HL-60 (cell line): ENCODE measurements around the gene NLGN1.

Experiments
- GABPA ChIP-seq: IDR thresholded peaks from 2 replicates; pipeline ENCODE4 v1.6.1; 2012; ENCODE audit warnings: low read depth
- POLR2AphosphoS5 ChIP-seq: IDR thresholded peaks from 2 replicates; pipeline ENCODE4 v1.6.1; 2012; ENCODE audit warnings: low read depth
- SPI1 ChIP-seq: IDR thresholded peaks from 2 replicates; pipeline ENCODE4 v1.6.1; 2012; ENCODE audit warnings: low read depth, mild to moderate bottlenecking, borderline replicate concordance
- TF ChIP-seq, protein P1 (sequence below): IDR thresholded peaks from one replicate; pipeline ENCODE4 v1.5.1; 2011; ENCODE audit warnings: low read length, control low read depth, inconsistent platforms; ENCODE audit not compliant: insufficient read depth
- TF ChIP-seq, protein P2 (sequence below): IDR thresholded peaks from 2 replicates; pipeline ENCODE4 v1.6.1; 2012; ENCODE audit warnings: low read depth; ENCODE audit not compliant: insufficient replicate concordance

DNA sequence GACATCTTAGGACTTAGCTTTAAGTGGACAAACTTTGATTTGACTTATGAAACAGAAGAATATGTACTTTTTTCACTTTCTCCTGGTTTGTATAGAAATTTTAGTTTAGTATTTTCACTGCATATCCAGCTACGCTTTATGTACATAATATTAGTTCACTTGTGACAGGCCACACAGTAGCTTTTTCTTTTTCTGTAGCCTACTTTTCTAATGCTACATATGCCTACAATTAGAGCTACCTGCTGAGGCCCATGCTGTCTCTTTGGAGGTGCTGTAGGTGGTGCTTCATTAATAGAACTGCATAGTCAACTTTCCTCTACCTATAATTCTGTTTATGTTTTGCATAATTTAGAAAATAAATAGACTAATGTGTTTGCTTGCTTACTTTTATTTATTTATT is 191.6 kb downstream of the NLGN1 start:
- TF ChIP-seq, protein P1, sequence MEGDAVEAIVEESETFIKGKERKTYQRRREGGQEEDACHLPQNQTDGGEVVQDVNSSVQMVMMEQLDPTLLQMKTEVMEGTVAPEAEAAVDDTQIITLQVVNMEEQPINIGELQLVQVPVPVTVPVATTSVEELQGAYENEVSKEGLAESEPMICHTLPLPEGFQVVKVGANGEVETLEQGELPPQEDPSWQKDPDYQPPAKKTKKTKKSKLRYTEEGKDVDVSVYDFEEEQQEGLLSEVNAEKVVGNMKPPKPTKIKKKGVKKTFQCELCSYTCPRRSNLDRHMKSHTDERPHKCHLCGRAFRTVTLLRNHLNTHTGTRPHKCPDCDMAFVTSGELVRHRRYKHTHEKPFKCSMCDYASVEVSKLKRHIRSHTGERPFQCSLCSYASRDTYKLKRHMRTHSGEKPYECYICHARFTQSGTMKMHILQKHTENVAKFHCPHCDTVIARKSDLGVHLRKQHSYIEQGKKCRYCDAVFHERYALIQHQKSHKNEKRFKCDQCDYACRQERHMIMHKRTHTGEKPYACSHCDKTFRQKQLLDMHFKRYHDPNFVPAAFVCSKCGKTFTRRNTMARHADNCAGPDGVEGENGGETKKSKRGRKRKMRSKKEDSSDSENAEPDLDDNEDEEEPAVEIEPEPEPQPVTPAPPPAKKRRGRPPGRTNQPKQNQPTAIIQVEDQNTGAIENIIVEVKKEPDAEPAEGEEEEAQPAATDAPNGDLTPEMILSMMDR: no peak
- TF ChIP-seq, protein P2, sequence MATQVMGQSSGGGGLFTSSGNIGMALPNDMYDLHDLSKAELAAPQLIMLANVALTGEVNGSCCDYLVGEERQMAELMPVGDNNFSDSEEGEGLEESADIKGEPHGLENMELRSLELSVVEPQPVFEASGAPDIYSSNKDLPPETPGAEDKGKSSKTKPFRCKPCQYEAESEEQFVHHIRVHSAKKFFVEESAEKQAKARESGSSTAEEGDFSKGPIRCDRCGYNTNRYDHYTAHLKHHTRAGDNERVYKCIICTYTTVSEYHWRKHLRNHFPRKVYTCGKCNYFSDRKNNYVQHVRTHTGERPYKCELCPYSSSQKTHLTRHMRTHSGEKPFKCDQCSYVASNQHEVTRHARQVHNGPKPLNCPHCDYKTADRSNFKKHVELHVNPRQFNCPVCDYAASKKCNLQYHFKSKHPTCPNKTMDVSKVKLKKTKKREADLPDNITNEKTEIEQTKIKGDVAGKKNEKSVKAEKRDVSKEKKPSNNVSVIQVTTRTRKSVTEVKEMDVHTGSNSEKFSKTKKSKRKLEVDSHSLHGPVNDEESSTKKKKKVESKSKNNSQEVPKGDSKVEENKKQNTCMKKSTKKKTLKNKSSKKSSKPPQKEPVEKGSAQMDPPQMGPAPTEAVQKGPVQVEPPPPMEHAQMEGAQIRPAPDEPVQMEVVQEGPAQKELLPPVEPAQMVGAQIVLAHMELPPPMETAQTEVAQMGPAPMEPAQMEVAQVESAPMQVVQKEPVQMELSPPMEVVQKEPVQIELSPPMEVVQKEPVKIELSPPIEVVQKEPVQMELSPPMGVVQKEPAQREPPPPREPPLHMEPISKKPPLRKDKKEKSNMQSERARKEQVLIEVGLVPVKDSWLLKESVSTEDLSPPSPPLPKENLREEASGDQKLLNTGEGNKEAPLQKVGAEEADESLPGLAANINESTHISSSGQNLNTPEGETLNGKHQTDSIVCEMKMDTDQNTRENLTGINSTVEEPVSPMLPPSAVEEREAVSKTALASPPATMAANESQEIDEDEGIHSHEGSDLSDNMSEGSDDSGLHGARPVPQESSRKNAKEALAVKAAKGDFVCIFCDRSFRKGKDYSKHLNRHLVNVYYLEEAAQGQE: no peak
- TF ChIP-seq POLR2AphosphoS5 (no peak), GABPA (no peak), SPI1 (no peak)
